C4-2B (cell line): ENCODE results near the gene PDGFD.

ENCODE experiments used
- CTCF ChIP-seq: fragments of 450-650 bp; conservative IDR thresholded peaks from 2 replicates; pipeline ENCODE4 v1.5.1; 2017; ENCODE audit warnings: mild to moderate bottlenecking
- ZFX ChIP-seq: fragments of 450-650 bp; IDR thresholded peaks from 2 replicates; pipeline ENCODE4 v1.6.1; 2017

- TF ChIP-seq ZFX = no peak
- no peak for TF ChIP-seq CTCF
Measured at GRCh38 chr11:104134745-104135144, 29.2 kb downstream of the PDGFD start.
